ENCODE data around the gene PPP2R3A.

The PPP2R3A gene

GRCh38 chr3:135970506-135971116 is 5.1 kb downstream of the PPP2R3A start:
- DNase-seq = no peak

DNA sequence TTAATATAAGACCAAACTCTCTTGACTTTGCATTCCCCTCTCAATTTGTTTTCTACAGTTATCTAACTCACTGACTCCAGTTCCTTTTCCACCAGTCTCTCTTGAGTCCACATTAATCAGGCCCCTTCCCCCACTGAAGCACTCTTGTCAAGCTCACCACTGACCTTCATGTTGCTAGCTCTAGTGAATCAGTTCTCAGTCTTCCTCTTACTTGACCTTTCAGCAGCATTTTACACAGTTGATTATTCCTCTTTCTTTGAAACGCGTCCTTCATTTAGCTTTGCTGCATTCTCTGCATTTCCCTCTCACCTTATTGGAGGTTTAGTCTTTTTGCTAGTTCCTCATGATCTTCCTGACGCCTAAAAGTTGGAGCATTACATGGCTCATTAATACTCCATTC is 8.3 kb downstream of the PPP2R3A start:
- DNase-seq = no peak

- DNase-seq = no peak
Observed at GRCh38 chr3:135975053-135975452, 9.5 kb downstream of the PPP2R3A start.

DNA sequence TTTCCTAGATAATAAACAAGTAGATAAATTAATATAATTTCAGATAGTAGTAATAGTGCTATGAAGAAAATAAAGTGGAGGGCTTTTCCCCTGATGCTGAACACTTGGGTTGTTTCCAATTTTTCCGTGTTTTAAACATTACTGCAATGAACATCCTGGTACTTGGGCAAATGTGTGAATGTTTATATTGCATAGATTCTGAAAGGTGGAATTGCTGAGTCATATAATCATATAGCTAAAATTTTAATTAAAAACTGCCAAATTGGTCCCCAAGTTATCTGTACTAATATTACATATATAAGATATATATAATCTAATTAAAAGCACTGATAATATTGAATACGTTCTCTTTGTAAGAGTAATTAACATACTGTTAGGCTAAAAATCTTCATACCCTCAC is 10.0 kb downstream of the PPP2R3A start:
- no peak for DNase-seq

- no peak for DNase-seq
Observed at GRCh38 chr3:135980343-135980742, 14.8 kb downstream of the PPP2R3A start.

DNA sequence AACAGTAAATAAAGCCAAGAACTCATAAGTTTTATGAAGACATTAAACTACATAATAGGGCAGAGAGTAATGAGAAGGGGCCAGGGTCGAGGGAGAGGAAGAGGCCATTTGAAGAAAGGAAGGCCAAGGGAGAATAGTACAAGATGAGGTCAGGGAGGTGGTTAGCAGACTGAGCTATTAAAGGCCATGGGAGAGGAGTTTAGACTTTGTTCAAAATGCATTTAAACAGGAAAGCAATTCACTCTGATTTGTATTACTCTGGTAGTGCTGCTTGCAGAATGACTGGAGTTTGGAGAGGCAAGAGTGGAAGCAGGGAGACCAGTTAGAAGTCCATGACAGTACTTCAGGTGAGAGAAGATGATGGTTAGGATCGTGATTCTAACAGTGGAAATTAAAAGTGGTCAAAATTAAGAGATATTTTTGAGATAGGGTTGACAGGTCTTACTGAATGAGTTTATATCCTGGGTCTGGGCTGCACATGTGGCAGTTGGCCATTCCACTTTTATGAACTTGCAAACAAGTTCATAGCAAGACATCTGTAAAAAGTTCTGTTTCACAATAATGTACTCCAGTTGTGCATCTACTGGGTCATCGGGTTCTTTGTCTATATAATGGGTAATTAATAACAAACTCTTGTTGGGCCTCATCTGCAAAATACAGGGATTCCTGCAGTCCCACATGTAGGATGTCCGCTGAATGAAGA is 16.3 kb downstream of the PPP2R3A start:
- no peak for DNase-seq

DNA sequence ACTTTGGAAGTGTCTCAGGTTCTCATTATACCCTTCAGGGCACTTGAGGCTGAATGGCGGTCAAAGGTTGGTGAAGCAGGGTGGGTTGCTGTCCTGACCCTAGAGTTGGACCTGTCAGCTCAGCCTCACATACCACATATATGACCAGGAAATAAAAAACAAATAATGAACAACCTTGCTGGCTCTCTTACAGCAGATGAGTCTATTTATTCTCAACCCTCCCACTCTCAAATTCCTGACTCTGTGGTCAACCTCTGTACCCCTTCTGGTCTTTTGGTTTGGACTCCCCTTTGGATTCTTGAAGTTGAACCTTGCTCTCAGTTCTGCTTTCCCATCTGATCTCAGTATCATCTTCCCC is 16.9 kb downstream of the PPP2R3A start:
- no peak for DNase-seq

- DNase-seq = no peak
Observed at GRCh38 chr3:135982922-135983581, 17.5 kb downstream of the PPP2R3A start.

GRCh38 chr3:135987661-135988060 is 22.1 kb downstream of the PPP2R3A start:
- DNase-seq = no peak

DNA sequence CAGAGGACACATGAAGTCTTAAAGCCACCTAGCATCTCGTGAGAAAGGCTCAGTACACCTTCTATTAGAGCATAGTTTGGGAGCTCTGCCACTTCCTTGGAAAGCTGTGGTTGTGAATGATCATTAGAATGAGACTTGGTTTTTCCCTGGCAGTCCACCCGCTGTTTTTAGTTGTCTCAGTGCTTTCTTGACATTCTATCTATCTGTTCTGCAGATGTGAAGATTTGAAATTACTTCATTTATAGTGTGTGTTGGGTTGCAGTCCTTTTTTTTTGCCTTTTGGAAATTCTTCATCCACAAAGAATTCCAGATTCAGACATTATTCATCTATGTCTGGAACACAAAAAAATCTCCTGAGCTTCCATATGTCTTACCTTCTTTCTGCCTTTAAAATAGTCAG is 23.7 kb downstream of the PPP2R3A start:
- no peak for DNase-seq

GRCh38 chr3:135990903-135991302 is 25.4 kb downstream of the PPP2R3A start:
- no peak for DNase-seq

DNA sequence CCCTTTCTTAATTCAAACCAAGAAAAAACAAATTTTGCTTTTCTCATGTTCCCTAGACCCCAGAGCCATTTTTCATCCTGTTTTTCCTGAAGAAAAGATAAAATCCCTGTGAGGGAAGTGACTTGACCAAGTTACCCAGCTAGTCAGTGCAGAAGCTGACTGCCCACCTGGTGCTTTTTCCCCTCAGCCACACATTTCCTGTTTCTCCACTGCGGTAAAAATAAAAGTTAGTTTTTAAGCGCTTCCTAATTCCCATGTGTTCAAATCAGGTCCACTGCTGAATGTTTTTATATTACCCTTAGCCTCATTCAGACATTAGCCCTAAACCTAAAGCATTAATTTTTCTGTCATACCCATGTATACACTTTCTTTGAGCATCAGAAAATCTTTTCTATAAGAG is 26.1 kb downstream of the PPP2R3A start:
- DNase-seq = no peak

GRCh38 chr3:135992072-135992471 is 26.5 kb downstream of the PPP2R3A start:
- no peak for DNase-seq

DNA sequence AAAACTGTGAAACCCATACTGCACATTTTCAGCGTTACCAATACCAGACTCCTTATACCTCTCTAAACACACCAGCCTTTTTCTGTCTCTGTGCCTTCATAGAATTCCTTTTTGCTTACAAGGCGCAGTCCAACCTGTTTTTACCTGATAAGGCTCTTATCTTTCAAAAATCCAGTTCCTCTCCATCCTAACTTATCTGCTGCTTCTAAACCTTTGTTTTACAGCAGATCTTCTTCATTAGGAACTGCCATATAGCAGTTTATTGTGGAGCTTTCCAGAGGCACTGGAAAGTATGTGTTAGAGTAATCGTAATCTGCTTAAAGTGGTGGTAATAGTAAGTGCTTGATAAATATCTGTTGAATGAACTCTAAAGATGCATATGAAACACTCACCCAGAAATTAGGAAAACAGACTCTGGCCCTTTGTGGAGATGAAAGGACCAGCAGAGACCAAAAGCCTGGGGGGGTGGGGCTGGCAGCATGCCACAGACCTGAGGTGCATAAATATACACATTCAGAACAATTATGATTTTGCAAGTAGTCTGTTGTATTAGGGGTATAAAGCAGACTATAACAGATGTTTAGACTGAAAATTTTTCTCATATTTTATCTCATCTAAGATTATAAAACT is 29.3 kb downstream of the PPP2R3A start:
- DNase-seq = no peak

DNA sequence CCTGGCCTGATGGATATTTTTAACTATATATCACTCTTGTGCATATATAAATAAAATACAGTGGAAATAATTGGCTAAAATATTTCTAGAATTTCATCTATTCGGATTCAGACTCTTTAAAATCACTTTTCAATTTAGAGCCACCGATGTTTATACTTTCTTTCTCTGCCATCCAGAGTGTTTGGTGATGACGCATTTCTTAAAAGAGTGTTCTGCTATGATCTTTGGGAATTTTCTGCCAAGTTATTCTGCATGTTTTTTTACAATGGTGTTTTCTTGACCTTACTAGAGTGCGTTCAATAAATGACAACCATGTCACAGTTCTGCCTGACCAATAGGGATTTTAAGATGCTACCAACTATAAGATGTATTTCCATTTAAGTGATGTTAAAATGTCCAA is 30.2 kb downstream of the PPP2R3A start:
- DNase-seq = no peak

DNA sequence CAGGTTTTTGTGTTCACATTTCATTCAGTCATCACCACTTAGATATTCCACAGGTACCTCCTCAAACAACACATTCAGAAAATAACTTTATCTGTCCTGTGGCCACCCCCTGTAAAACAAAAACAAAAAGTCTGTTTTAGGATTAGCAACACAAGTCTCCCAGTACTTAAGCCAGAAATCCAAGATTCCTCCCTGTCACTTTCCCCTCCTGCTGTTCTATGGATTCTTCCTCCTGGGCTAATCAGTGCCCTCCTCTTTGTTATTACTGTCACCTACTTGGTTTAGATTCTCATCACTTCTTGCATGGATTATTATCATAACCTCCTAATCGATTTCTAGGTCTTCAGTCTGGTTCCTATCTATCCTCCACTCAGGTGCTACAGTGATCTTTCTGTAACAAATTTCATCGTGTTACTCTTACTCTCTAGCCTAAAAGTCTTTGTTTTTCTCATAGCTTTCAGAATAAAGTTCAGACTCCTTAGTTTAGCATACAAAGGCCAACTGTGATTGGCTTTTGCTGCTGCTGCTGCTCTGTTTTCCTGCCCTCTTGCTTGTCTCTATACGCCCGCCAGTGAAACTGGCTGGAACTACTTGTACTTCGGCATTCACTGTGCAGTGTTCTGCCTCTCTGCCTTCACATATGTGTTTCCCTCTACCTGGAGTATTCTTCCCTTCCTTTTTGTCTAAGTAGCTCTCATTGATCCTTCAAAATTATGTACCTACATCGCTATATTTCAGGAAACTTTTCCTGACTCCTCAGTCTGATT is 32.2 kb downstream of the PPP2R3A start:
- DNase-seq = no peak

- DNase-seq = no peak
Observed at GRCh38 chr3:136008221-136008620, 42.7 kb downstream of the PPP2R3A start.

DNA sequence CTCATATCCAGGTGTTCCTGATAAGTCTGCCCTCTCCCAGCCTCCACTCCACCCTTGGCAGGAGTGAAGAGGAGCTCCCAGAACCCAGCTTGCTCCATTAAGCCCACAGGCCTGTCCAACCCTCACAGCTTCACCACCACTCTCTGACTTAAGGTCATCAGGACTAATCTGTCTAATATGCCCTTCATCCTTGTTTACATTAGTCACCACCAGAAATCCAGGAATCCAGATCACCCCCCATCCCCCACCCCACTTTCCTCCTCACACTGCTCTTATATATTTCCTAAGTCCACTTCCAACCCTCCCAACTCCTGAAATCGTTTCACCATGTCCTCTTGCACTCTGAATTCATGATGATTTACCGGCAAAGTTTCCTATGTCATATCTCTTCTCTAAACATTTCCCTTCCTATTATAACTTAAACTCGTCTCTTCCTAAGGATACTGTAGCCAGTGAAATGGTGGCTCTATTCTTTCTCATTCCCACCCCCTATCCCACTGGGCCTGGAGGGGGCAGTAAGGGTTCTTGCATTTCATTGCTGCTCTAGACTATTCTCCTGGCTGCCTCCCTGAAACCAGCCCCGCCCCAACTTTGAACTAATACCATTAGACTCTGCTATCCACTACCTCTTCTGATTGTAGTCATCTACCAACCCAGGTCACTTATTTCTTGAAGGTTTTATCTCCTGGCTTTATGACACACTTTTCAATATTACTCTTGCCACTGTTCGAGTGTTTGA is 43.4 kb downstream of the PPP2R3A start:
- DNase-seq = no peak

DNA sequence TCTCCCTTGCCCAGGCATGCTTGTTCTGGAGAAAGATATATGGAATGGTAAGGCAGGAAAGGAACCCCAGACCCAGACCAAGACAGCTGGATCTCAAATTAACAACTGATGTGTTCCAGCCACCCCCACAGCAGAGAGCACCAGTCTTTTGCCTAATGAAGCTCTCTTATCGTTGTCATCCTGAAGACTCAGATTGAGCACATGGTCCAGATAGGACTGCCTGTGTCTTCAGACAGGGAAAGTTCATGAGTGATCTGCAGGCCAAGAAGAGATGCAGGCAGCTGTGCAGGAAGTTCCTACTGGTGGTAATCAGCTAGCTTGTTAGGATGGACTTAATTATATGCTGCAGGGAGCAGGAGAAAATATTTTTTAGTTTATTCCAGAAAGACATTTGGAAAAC is 53.3 kb downstream of the PPP2R3A start:
- no peak for DNase-seq

DNA sequence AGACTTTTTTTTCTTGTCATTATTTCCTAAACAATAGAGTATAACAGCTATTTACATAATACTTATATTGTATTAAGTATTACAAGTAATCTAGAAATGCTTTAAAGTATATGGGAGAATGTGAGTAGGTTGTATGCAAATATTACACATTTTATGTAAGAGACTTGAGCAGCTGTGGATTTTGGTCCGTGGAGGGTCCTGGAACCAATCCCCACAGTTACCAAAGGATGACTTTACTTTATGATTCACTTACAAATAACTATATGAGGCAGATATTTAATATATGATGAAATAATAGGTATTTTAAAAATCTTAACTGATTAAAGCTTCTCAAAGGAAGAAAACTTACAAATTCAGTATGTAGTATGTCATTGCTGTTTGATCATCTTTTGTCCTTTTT is 56.3 kb downstream of the PPP2R3A start:
- DNase-seq = no peak

DNA sequence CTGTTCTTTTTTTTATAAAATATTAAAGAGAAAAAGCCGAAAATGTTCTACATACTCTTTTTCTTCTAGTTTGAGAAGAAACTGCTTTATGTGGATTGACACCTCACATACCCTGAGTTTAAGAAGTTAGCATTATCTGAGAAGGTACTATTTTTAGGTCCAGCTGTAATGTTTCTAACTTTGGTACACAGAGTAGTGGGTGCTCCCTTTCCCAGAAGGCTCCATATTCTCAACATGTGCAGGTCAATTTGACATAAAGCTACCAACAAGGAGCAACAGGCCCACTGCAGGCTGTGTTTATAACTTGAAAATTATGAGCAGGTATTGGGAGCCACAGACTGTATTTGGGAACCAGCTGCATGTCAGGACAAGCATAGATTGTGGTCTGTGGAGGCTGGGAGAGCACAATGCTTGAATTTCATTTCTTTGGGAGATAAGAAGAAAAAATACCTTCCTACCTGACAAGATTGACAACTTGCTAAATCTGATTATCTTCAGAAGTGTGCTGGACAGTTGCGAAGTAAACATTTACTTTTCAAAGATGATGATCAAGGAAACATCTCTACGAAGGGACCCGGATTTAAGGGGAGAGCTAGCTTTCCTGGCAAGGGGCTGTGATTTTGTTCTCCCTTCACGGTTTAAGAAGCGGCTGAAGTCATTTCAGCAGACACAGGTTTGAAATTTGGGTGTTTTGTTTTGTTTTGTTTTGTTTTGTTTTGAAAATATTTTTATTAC is 57.2 kb downstream of the PPP2R3A start:
- no peak for DNase-seq

Measured in NCI-H446 (cell line).